ENCODE data around the gene BTBD1. TPM values are rescaled to one million over a fixed set of nuclear protein-coding genes. Genes with fewer than 3 reads are reported as not detected.

The BTBD1 gene
- total and polyA plus RNA-seq, 2 donors (not counting 3 experiments of a cell fraction or from before 2014, with no cell fraction given) = 30.8 to 58.0 TPM

GRCh38 chr15:83115410-83115809 lies 48.4 kb upstream of the BTBD1 start:
- Histone ChIP-seq H3K9ac (replicated peaks; ENCODE audit: extremely low read depth, insufficient read depth, low read length) (no peak overlapping the region), H3K27ac (ENCODE audit: insufficient read depth, low read depth, low read length) (no peak overlapping the region), H2AFZ (ENCODE audit: low read depth, low read length) (no peak overlapping the region), H4K20me1 (replicated peaks; ENCODE audit: control insufficient read depth, extremely low read depth, insufficient read depth, low read length) (no peaks in the 10 kb centered on the region), H3K4me3 (replicated peaks in 1 of 3; ENCODE audit: insufficient read depth in 1 of 3, low read depth in 1 of 3, low read length in 3 of 3) (no peak overlapping the region), H3K9me1 (replicated peaks; ENCODE audit: control insufficient read depth, extremely low read depth, insufficient read depth, low read length) (no peaks in the 10 kb centered on the region), H3K9me3 (replicated peaks; ENCODE audit: control insufficient read depth, insufficient read depth, low read length) (no peaks in the 10 kb centered on the region), H3K79me2 (ENCODE audit: control insufficient read depth, insufficient read depth, low read length) (peaks cover 12% of the 10 kb centered on the region), H3K4me2 (ENCODE audit: insufficient read depth, low read length) (no peak overlapping the region), H3K27me3 (ENCODE audit: control insufficient read depth in 2 of 2, insufficient read depth in 2 of 2, low read length in 2 of 2) (no peaks in the 10 kb centered on the region), H3K36me3 (ENCODE audit: control insufficient read depth in 2 of 2, extremely low read depth in 1 of 2, insufficient read depth in 2 of 2, low read length in 2 of 2) (peaks cover 12 to 36% of the 10 kb centered on the region in 2 experiments), H3K4me1 (ENCODE audit: control insufficient read depth, extremely low read depth, insufficient read depth, low read length) (peaks cover 34% of the 10 kb centered on the region)
- DNase-seq (ENCODE audit: low read depth, low spot score) (no peak), FAIRE-seq (no peak)
- no TSS peak for BruUV-seq (replicated peaks)
- ChIA-PET CTCF (no interaction called here), POLR2A (no interaction called here)
- TF ChIP-seq EZH2 (IDR thresholded peaks at IDR 0.05; ENCODE audit: borderline replicate concordance, low read depth, low read length, severe bottlenecking) (no peak), MAX (IDR thresholded peaks at IDR 0.05; ENCODE audit: insufficient read depth, insufficient read length) (no peak), CTCF (IDR thresholded peaks at IDR 0.05; ENCODE audit: extremely low read depth in 1 of 2, insufficient read depth in 1 of 2, low read depth in 1 of 2, low read length in 2 of 2) (no peak), JUN (IDR thresholded peaks at IDR 0.05; ENCODE audit: borderline replicate concordance, insufficient read depth, insufficient read length, low read depth) (no peak), MYC (IDR thresholded peaks at IDR 0.05; ENCODE audit: low read depth, low read length) (no peak)
- intact Hi-C loops (cut with micrococcal nuclease) (no loop called here), dilution Hi-C loops (cut with MboI; ENCODE audit: extremely low pct_ligation_motif_present, low sequenced_read_pairs) (no loop called here)

- Histone ChIP-seq H3K9ac (replicated peaks; ENCODE audit: extremely low read depth, insufficient read depth, low read length) (no peak overlapping the region), H3K36me3 (ENCODE audit: control insufficient read depth in 2 of 2, extremely low read depth in 1 of 2, insufficient read depth in 2 of 2, low read length in 2 of 2) (peaks cover 9 to 31% of the 10 kb centered on the region in 2 experiments), H2AFZ (ENCODE audit: low read depth, low read length) (no peak overlapping the region), H3K4me1 (ENCODE audit: control insufficient read depth, extremely low read depth, insufficient read depth, low read length) (peaks cover 40% of the 10 kb centered on the region), H3K9me1 (replicated peaks; ENCODE audit: control insufficient read depth, extremely low read depth, insufficient read depth, low read length) (no peaks in the 10 kb centered on the region), H4K20me1 (replicated peaks; ENCODE audit: control insufficient read depth, extremely low read depth, insufficient read depth, low read length) (no peaks in the 10 kb centered on the region), H3K79me2 (ENCODE audit: control insufficient read depth, insufficient read depth, low read length) (peaks cover 18% of the 10 kb centered on the region), H3K27me3 (ENCODE audit: control insufficient read depth in 2 of 2, insufficient read depth in 2 of 2, low read length in 2 of 2) (no peaks in the 10 kb centered on the region), H3K27ac (ENCODE audit: insufficient read depth, low read depth, low read length) (no peak overlapping the region), H3K4me2 (ENCODE audit: insufficient read depth, low read length) (no peak overlapping the region), H3K4me3 (replicated peaks in 1 of 3; ENCODE audit: insufficient read depth in 1 of 3, low read depth in 1 of 3, low read length in 3 of 3) (no peak overlapping the region), H3K9me3 (replicated peaks; ENCODE audit: control insufficient read depth, insufficient read depth, low read length) (no peaks in the 10 kb centered on the region)
- ChIA-PET CTCF (interaction anchor here (1.6 kb wide), 1 partner anchor 104 kb away, joined by 5 read pairs; the partner anchor contains the start of gene C15orf40), POLR2A (no interaction called here)
- FAIRE-seq (no peak), DNase-seq (ENCODE audit: low read depth, low spot score) (no peak)
- dilution Hi-C loops (cut with MboI; ENCODE audit: extremely low pct_ligation_motif_present, low sequenced_read_pairs) = no loop called here
- BruUV-seq (replicated peaks) = no TSS peak
- TF ChIP-seq FOS (IDR thresholded peaks at IDR 0.05; ENCODE audit: borderline replicate concordance, insufficient read depth, low read length) = no peak
- TF ChIP-seq POLR2AphosphoS5 (IDR thresholded peaks at IDR 0.05; ENCODE audit: insufficient read depth, low read depth, low read length) = no peak
- no peak for TF ChIP-seq CTCF (IDR thresholded peaks at IDR 0.05; ENCODE audit: extremely low read depth in 1 of 2, insufficient read depth in 1 of 2, low read depth in 1 of 2, low read length in 2 of 2)
- no peak for TF ChIP-seq JUN (IDR thresholded peaks at IDR 0.05; ENCODE audit: borderline replicate concordance, insufficient read depth, insufficient read length, low read depth)
- no peak for TF ChIP-seq POLR2A (IDR thresholded peaks at IDR 0.05; ENCODE audit: low read depth, low read length)
- TF ChIP-seq MYC (IDR thresholded peaks at IDR 0.05; ENCODE audit: low read depth, low read length) = no peak
- TF ChIP-seq EZH2 (IDR thresholded peaks at IDR 0.05; ENCODE audit: borderline replicate concordance, low read depth, low read length, severe bottlenecking) = no peak
- TF ChIP-seq MAX (IDR thresholded peaks at IDR 0.05; ENCODE audit: insufficient read depth, insufficient read length) = no peak
- no peak for TF ChIP-seq GATA2 (IDR thresholded peaks at IDR 0.05; ENCODE audit: insufficient read depth, insufficient read length, low read depth, low read length)
- intact Hi-C loops (cut with micrococcal nuclease) = loop anchor here (5.0 kb wide), 1 partner anchor 573 kb away; the partner anchor contains the start of gene RPS17
Measured at GRCh38 chr15:83114856-83115255, 47.8 kb upstream of the BTBD1 start.
